ENCODE results near the gene SYNE4.
"Not testable (repeated sequence)": the region's sequence is repeated elsewhere in the genome, so short reads cannot be mapped to it uniquely, and the experiment has no call there.

Gene SYNE4

GRCh38 chr19:36008336-36008978 is at the start of gene SYNE4:
SYNE4 (minus strand) TSS chr19:36008813; CDS start chr19:36008681, 132 bp downstream.
- FAIRE-seq = no peak
- no peak for DNase-seq (ENCODE audit: low spot score)

GRCh38 chr19:36054733-36055686 is 46.4 kb upstream of the SYNE4 start, which contains the start of gene WDR62:
WDR62 (plus strand) TSS chr19:36054897; CDS start chr19:36054972, 75 bp downstream.
- DNase-seq (ENCODE audit: low spot score) (peak; percentile 81), FAIRE-seq (peak; percentile 4)

- DNase-seq (ENCODE audit: low spot score) (peak; percentile 93), FAIRE-seq (peak; percentile 50)
These were observed 45.6 kb upstream of the SYNE4 start, which contains the start of gene THAP8 for GRCh38 chr19:36054119-36054732. THAP8 (minus strand) TSS chr19:36054285; CDS start chr19:36054217, 68 bp downstream.

GRCh38 chr19:36051637-36052036 is 43.0 kb upstream of the SYNE4 start:
- FAIRE-seq (no peak), DNase-seq (ENCODE audit: low spot score) (no peak)

GRCh38 chr19:36051236-36051635 is 42.6 kb upstream of the SYNE4 start:
- FAIRE-seq = no peak
- no peak for DNase-seq (ENCODE audit: low spot score)

GRCh38 chr19:36049080-36049698 is 40.6 kb upstream of the SYNE4 start:
- DNase-seq (ENCODE audit: low spot score) (no peak), FAIRE-seq (no peak)

GRCh38 chr19:36047835-36048234 is 39.2 kb upstream of the SYNE4 start:
- no peak for DNase-seq (ENCODE audit: low spot score)
- no peak for FAIRE-seq

- FAIRE-seq = no peak
- no peak for DNase-seq (ENCODE audit: low spot score)
These were observed 37.9 kb upstream of the SYNE4 start for GRCh38 chr19:36046443-36047050.

- DNase-seq (ENCODE audit: low spot score) (no peak), FAIRE-seq (no peak)
These were observed 35.3 kb upstream of the SYNE4 start for GRCh38 chr19:36043952-36044351.

GRCh38 chr19:36041831-36042230 is 33.2 kb upstream of the SYNE4 start:
- DNase-seq (ENCODE audit: low spot score) (peak; percentile 61), FAIRE-seq (no peak)

GRCh38 chr19:36041092-36041491 is 32.5 kb upstream of the SYNE4 start:
- FAIRE-seq; DNase-seq (ENCODE audit: low spot score): not testable (repeated sequence)

- no peak for DNase-seq (ENCODE audit: low spot score)
- no peak for FAIRE-seq
These were observed 31.9 kb upstream of the SYNE4 start for GRCh38 chr19:36040495-36040894.

- DNase-seq (ENCODE audit: low spot score) (no peak), FAIRE-seq (no peak)
These were observed 23.9 kb upstream of the SYNE4 start, which contains the start of gene CLIP3 for GRCh38 chr19:36032251-36033104. CLIP3 (minus strand) TSS chr19:36032873; CDS start chr19:36032357, 516 bp downstream.

GRCh38 chr19:36031308-36031707 is 22.7 kb upstream of the SYNE4 start:
- no peak for FAIRE-seq
- no peak for DNase-seq (ENCODE audit: low spot score)

GRCh38 chr19:36030264-36031148 is 21.9 kb upstream of the SYNE4 start:
- no peak for FAIRE-seq
- DNase-seq (ENCODE audit: low spot score) = peak; percentile 5

- no peak for DNase-seq (ENCODE audit: low spot score)
- FAIRE-seq = no peak
These were observed 19.9 kb upstream of the SYNE4 start for GRCh38 chr19:36028313-36029041.

- no peak for FAIRE-seq
- DNase-seq (ENCODE audit: low spot score) = no peak
These were observed 19.1 kb upstream of the SYNE4 start for GRCh38 chr19:36027696-36028095.

Measured in RCC 7860 (cell line).